GM21423 (cell line): Measurements from ENCODE around the gene TLN1.

ENCODE experiments used
- ATAC-seq: cut with Tn5 transposase; IDR thresholded peaks from one replicate; pipeline ENCODE4 v1.9.1; 2021; ENCODE audit warnings: mild to moderate bottlenecking, moderate library complexity; ENCODE audit not compliant: unreplicated experiment

TLN1 gene

GRCh38 chr9:35732185-35732799 is at the start of gene TLN1, which contains the start of gene CREB3:
Gene TLN1 (minus strand): TSS chr9:35732195. CDS start chr9:35725694, 6,501 bp downstream.
Gene CREB3 (plus strand): TSS chr9:35732666. CDS start chr9:35732773, 107 bp downstream.
- ATAC-seq, result peak; percentile 78

GRCh38 chr9:35781066-35781465 is 49.1 kb upstream of the TLN1 start:
- ATAC-seq, result no peak

- ATAC-seq, result no peak
Observed at GRCh38 chr9:35778496-35778895, 46.5 kb upstream of the TLN1 start.

- ATAC-seq, result no peak
Observed at GRCh38 chr9:35776018-35776417, 44.0 kb upstream of the TLN1 start.

GRCh38 chr9:35774907-35775635 is 43.1 kb upstream of the TLN1 start:
- no peak for ATAC-seq

GRCh38 chr9:35771943-35772342 is 39.9 kb upstream of the TLN1 start:
- ATAC-seq, result no peak

GRCh38 chr9:35771534-35771933 is 39.5 kb upstream of the TLN1 start:
- ATAC-seq, result no peak

- no peak for ATAC-seq
Observed at GRCh38 chr9:35771075-35771433, 39.1 kb upstream of the TLN1 start.

- ATAC-seq, result no peak
Observed at GRCh38 chr9:35769763-35770162, 37.8 kb upstream of the TLN1 start.

- ATAC-seq, result no peak
Observed at GRCh38 chr9:35767458-35767857, 35.5 kb upstream of the TLN1 start.

- no peak for ATAC-seq
Observed at GRCh38 chr9:35766997-35767396, 35.0 kb upstream of the TLN1 start.

GRCh38 chr9:35763803-35764202 is 31.8 kb upstream of the TLN1 start:
- ATAC-seq, result no peak

- no peak for ATAC-seq
Observed at GRCh38 chr9:35763181-35763580, 31.2 kb upstream of the TLN1 start.

- no peak for ATAC-seq
Observed at GRCh38 chr9:35760651-35761050, 28.7 kb upstream of the TLN1 start.

GRCh38 chr9:35759795-35760194 is 27.8 kb upstream of the TLN1 start:
- no peak for ATAC-seq

- no peak for ATAC-seq
Observed at GRCh38 chr9:35758475-35759050, 26.6 kb upstream of the TLN1 start.

- no peak for ATAC-seq
Observed at GRCh38 chr9:35757892-35758275, 25.9 kb upstream of the TLN1 start.

GRCh38 chr9:35757226-35757891 is 25.4 kb upstream of the TLN1 start:
- peak; percentile 39 for ATAC-seq

GRCh38 chr9:35756275-35757225 is 24.6 kb upstream of the TLN1 start:
- ATAC-seq, result peak; percentile 64

- no peak for ATAC-seq
Observed at GRCh38 chr9:35755071-35755470, 23.1 kb upstream of the TLN1 start.

- ATAC-seq, result no peak
Observed at GRCh38 chr9:35754264-35754663, 22.3 kb upstream of the TLN1 start, which contains the start of gene MSMP. Gene MSMP (minus strand): TSS chr9:35754276. CDS start chr9:35754129, 147 bp downstream.
